Adrenal gland (tissue), 12 donors: ENCODE results near the gene SMURF1. TPM values are rescaled to one million over a fixed set of nuclear protein-coding genes. Genes with fewer than 3 reads are reported as not detected.
A peak's percentile ranks its signal among the peaks of the same experiment; 100 is the strongest.

Source experiments
- DNase-seq, 7 donors: peaks; one replicate each; pipeline ENCODE4 v3.0.0-alpha.2; 2019 to 2020
- H3K27ac ChIP-seq, 5 donors: fragments of 200-600 bp; sonication (generic) in 4 of 5; 1 replicate in 3 of 5; 2 replicates in 2 of 5; pipeline versions ENCODE4 v1.5.1 to v1.8.0; 2016 to 2020; ENCODE audit warnings: mild to moderate bottlenecking in 1 of 5
- H3K27me3 ChIP-seq: fragments of 200-600 bp; 2 replicates; pipeline ENCODE4 v1.8.0; 2021
- H3K36me3 ChIP-seq, 2 donors: fragments of 200-600 bp; replicated peaks in 1 of 2; 1 replicate in 1 of 2; 2 replicates in 1 of 2; pipeline versions ENCODE4 v1.5.1 to v1.8.0; 2018 to 2022
- H3K4me1 ChIP-seq, 2 donors: fragments of 200-600 bp; replicated peaks in 1 of 2; 1 replicate in 1 of 2; 2 replicates in 1 of 2; pipeline versions ENCODE4 v1.5.1 to v1.8.0; 2018 to 2021
- H3K4me3 ChIP-seq, 4 donors: fragments of 200-600 bp; sonication (generic) in 3 of 4; one replicate each; pipeline ENCODE4 v1.5.1; 2016 to 2018
- H3K9me3 ChIP-seq, 3 donors: fragments of 200-600 bp; sonication (generic) in 1 of 3; replicated peaks in 1 of 3; 1 replicate in 2 of 3; 2 replicates in 1 of 3; pipeline versions ENCODE4 v1.5.1 to v1.8.0; 2016 to 2021
- CTCF ChIP-seq, 6 experiments: fragments of 450-650 bp in 4 of 6; fragments of 200-600 bp in 2 of 6; sonication (generic) in 1 of 6; IDR thresholded peaks; 1 replicate in 5 of 6; 2 replicates in 1 of 6; pipeline versions ENCODE4 v1.5.1 to v1.8.0; 2016 to 2021; ENCODE audit warnings: antibody characterized with exemption in 6 of 6, mild to moderate bottlenecking in 2 of 6, moderate library complexity in 1 of 6
- POLR2A ChIP-seq, 2 donors: fragments of 450-650 bp; IDR thresholded peaks; one replicate each; pipeline ENCODE4 v1.6.1; 2017; ENCODE audit warnings: antibody characterized with exemption in 2 of 2, mild to moderate bottlenecking in 2 of 2, moderate library complexity in 1 of 2
- WGBS, 4 donors: extraction: QIAGEN DNeasy Blood & Tissue Kit in 2 of 4; methylation state at CpG; one replicate each; pipeline versions ENCODE4 v1.1.5 to v1.1.7; 2013 to 2017; 5-methylcytosine and 5-hydroxymethylcytosine counted together
- intact Hi-C, 2 donors: fragments of 100-400 bp; cut with DNase I; formaldehyde crosslinking; loops; one replicate each; pipeline versions ENCODE4 v1.14.1 to v1.15.0; 2022 to 2023
- polyA plus RNA-seq, 3 donors: library from polyadenylated mRNA; stranded (reverse); fragments of 200-250 nt in 2 of 3; fragments of 350-450 nt in 1 of 3; fragmentation: Illumina TruSeq in 1 of 3; extraction: RNeasy Lipid Tissue Mini Kit (QIAGEN cat#74804) in 1 of 3; gene quantifications; one replicate each; pipeline ENCODE4 v1.2.3, GENCODE V29; 2013 to 2014
- total RNA-seq, 9 donors: library from RNA; depleted of rRNA in 4 of 9; stranded (reverse); fragments of >200 nt in 4 of 9; fragments of 120-200 nt in 1 of 9; fragmentation: NEBNext Ultra II Directional in 1 of 9; extraction: Animal tissue kit (Norgen Biotek cat#: 25700) in 1 of 9; gene quantifications; one replicate each; pipeline versions ENCODE4 v1.1.0 to v1.2.4, GENCODE V29; 2013 to 2023
- donor health status: healthy with polysubstance abuse.
- donor health status: Bipolar disorder and iron deficiency.
- donor health status: DM: yes; HTN: yes; CAD: no.
- donor health status: DM: no; HTN: no; CAD: no.
- donor health status: DM: no; HTN: no; CAD: no.
- donor health status: DM: yes; HTN: yes; CAD: no.

Gene SMURF1
- total and polyA plus RNA-seq, 12 donors = 8.9 to 40.3 (median 22.3) TPM

GRCh38 chr7:99027841-99028240 lies 116.1 kb downstream of the SMURF1 start:
- Histone ChIP-seq H3K4me3 (no peak overlapping the region), H3K27me3 (no peaks in the 10 kb centered on the region), H3K36me3 (peaks cover 0 to 50% of the 10 kb centered on the region in 2 donors), H3K4me1 (peaks cover 6 to 27% of the 10 kb centered on the region in 2 donors), H3K27ac (no peak overlapping the region), H3K9me3 (no peaks in the 10 kb centered on the region)
- intact Hi-C loops = no loop called here
- WGBS, 4 donors = 90 to 95% (median 93%) methylated on average over 17 to 20 of the region's 20 CpGs
- DNase-seq = peak in 3 of 7 donors; percentile 13 to 49 (median 21)
- TF ChIP-seq CTCF (IDR thresholded peaks at IDR 0.05) = no peak
- TF ChIP-seq POLR2A (IDR thresholded peaks at IDR 0.05) = no peak

GRCh38 chr7:99027241-99027640 lies 116.7 kb downstream of the SMURF1 start:
- WGBS, 4 donors = 49 to 59% (median 57%) methylated on average over 3 of the region's 3 CpGs
- no peaks in the 10 kb centered on the region for H3K9me3 ChIP-seq
- no peak overlapping the region for H3K4me3 ChIP-seq
- peaks cover 0 to 44% of the 10 kb centered on the region in 2 donors for H3K36me3 ChIP-seq
- no peaks in the 10 kb centered on the region for H3K27me3 ChIP-seq
- H3K27ac ChIP-seq = no peak overlapping the region
- H3K4me1 ChIP-seq = peaks cover 6 to 28% of the 10 kb centered on the region in 2 donors
- intact Hi-C loops = no loop called here
- DNase-seq = peak in 2 of 7 donors; percentile 14 to 44
- TF ChIP-seq POLR2A (IDR thresholded peaks at IDR 0.05) = no peak
- no peak for TF ChIP-seq CTCF (IDR thresholded peaks at IDR 0.05)

- Histone ChIP-seq H3K27ac (no peak overlapping the region), H3K4me1 (peaks cover 0 to 8% of the 10 kb centered on the region in 2 donors), H3K27me3 (no peaks in the 10 kb centered on the region), H3K9me3 (no peaks in the 10 kb centered on the region), H3K4me3 (no peak overlapping the region), H3K36me3 (peaks cover 0 to 21% of the 10 kb centered on the region in 2 donors)
- DNase-seq = no peak
- intact Hi-C loops = no loop called here
- TF ChIP-seq POLR2A (IDR thresholded peaks at IDR 0.05) (no peak), CTCF (IDR thresholded peaks at IDR 0.05) (no peak)
These were observed 119.8 kb downstream of the SMURF1 start for GRCh38 chr7:99024066-99024465.

- Histone ChIP-seq H3K4me3 (no peak overlapping the region), H3K9me3 (no peaks in the 10 kb centered on the region), H3K27me3 (no peaks in the 10 kb centered on the region), H3K36me3 (peaks cover 0 to 8% of the 10 kb centered on the region in 2 donors), H3K27ac (no peak overlapping the region), H3K4me1 (peaks cover 0 to 6% of the 10 kb centered on the region in 2 donors)
- intact Hi-C loops = no loop called here
- WGBS, 4 donors = 78 to 94% (median 87%) methylated on average over 3 of the region's 3 CpGs
- peak in 1 of 7 donors; percentile 23 for DNase-seq
- TF ChIP-seq POLR2A (IDR thresholded peaks at IDR 0.05) (no peak), CTCF (IDR thresholded peaks at IDR 0.05) (no peak)
These were observed 121.9 kb downstream of the SMURF1 start for GRCh38 chr7:99021941-99022560.
